AG10803 (cell line): ENCODE data around the gene GPD1.
A peak's percentile ranks its signal among the peaks of the same experiment; 100 is the strongest.

Source experiments
- DNase-seq: peaks from one replicate; pipeline ENCODE4 v3.0.0; 2010; ENCODE audit warnings: low read depth
- H3K4me3 ChIP-seq: 2 replicates; pipeline ENCODE4 v1.5.1; 2011; ENCODE audit warnings: mild to moderate bottlenecking, low read length, control low read depth
- TF ChIP-seq, protein P1 (sequence below): conservative IDR thresholded peaks from 2 replicates; pipeline ENCODE4 v1.5.1; 2011; ENCODE audit warnings: mild to moderate bottlenecking, low read length, control low read depth, inconsistent platforms

Gene GPD1

DNA sequence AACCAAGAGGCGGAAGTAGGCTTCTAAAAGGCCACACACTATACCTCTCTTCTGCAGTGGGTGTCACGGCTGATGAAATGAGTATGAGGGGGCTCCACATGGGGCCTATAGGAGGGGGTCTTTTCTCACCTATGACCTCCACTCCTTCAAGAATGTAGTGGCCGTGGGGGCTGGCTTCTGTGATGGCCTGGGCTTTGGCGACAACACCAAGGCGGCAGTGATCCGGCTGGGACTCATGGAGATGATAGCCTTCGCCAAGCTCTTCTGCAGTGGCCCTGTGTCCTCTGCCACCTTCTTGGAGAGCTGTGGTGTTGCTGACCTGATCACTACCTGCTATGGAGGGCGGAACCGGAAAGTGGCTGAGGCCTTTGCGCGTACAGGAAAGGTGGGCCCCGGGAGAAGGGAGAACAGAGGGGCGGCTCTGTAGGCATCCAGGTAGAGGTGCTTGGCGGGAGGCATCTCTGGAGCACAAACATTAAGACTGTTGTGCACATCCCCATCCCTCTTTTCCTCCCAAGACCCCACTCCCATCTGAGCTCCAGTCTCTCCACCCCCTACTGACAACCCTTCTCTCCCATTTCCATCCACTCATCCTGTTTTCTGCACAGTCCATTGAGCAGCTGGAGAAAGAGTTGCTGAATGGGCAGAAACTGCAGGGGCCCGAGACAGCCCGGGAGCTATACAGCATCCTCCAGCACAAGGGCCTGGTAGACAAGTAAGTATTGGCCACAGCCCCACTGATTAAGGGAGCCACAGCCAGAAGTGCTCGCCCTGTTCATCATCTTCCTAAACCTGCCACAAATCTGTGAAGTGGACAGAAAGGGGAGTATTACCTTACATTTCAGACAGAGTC is 3.8 kb downstream of the GPD1 start:
- DNase-seq = no peak
- TF ChIP-seq, protein P1, sequence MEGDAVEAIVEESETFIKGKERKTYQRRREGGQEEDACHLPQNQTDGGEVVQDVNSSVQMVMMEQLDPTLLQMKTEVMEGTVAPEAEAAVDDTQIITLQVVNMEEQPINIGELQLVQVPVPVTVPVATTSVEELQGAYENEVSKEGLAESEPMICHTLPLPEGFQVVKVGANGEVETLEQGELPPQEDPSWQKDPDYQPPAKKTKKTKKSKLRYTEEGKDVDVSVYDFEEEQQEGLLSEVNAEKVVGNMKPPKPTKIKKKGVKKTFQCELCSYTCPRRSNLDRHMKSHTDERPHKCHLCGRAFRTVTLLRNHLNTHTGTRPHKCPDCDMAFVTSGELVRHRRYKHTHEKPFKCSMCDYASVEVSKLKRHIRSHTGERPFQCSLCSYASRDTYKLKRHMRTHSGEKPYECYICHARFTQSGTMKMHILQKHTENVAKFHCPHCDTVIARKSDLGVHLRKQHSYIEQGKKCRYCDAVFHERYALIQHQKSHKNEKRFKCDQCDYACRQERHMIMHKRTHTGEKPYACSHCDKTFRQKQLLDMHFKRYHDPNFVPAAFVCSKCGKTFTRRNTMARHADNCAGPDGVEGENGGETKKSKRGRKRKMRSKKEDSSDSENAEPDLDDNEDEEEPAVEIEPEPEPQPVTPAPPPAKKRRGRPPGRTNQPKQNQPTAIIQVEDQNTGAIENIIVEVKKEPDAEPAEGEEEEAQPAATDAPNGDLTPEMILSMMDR = no peak

DNA sequence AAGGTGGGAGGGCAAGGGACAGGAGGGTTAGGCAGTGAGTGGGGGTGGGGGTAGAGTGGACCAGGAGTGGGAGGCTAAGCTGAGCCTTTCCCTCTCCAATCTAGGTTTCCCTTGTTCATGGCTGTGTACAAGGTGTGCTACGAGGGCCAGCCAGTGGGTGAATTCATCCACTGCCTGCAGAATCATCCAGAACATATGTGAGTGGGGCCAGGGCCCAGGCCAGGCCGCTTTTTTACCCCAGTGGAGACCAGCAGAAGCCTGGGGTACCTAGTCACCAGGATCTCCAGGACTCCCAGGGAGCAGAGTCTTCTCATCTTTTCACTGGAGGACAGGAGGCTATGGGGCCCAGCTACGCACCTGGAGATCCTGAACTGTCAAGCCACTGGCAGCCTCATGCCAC is 5.5 kb downstream of the GPD1 start:
- TF ChIP-seq, protein P1 = no peak
- no peak overlapping the region for H3K4me3 ChIP-seq
- no peak for DNase-seq

More for the DNA sequence above, 3.8 kb downstream of the GPD1 start:
- no peak overlapping the region for H3K4me3 ChIP-seq

DNA sequence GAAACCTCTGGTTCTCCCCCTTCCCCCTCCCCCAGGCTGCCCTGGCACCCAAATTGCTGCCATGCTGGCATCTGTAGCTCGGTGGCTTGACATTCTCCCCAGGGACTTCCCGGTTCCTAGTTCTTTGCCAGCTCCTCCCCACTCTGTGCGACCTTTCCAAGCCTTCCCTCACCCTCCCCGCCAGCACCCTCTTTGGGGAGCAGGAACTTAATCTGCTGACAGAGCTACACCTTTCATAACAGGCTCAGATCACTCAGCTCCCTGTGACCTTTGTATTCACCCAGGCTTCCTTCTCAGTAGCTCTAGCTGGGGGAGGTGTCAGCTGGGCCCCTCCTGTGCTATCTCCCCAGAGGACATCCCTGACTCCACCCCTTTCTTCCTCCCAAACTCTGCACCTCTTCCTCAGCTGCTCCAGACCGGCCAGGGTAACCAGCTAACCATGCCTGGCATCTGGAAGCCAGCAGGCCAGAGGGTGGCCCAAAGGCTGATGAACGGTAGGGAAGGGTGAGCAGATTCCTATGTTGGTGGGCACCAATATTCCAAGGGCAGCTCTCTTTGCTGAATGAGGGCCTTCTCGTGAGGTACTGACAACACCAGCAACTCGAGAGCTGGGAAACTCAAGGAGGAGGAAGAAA is 6.4 kb downstream of the GPD1 start:
- H3K4me3 ChIP-seq = peak overlapping the region; percentile 17; the same call in 1 of the 2 replicates
- DNase-seq = no peak
- TF ChIP-seq, protein P1 = no peak

DNA sequence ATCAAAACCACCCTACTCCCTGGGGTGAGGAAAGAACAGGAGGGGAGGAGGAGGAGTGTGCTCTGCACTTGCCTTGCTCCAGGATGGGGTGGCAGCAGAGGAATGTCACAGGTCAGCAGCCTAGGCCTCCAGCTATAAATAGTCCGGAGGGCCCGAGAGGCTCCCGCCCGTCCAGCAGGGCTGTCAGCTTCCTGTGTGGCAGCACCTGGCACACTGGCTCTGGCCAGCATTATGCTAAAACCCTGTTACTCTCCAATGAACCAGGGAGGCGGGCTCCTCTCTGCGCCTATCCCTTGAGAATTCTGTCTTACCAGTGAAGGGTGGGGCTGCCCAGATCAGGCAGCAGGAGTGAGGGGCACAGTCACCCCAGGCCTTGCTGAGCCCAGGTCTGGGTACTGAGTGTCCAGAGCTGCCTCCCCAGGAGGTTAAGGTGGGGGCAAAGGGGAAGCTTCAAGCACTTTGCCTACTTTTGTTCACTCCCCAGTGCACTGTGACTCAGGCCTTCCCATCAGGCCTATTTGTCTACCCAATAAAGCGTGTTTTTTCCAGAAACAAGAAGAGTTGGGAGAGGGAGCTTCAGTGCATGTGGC is 7.0 kb downstream of the GPD1 start:
- H3K4me3 ChIP-seq = peak overlapping the region; percentile 17; the same call in 1 of the 2 replicates
- peak; percentile 47 for DNase-seq
- TF ChIP-seq, protein P1 = no peak

DNA sequence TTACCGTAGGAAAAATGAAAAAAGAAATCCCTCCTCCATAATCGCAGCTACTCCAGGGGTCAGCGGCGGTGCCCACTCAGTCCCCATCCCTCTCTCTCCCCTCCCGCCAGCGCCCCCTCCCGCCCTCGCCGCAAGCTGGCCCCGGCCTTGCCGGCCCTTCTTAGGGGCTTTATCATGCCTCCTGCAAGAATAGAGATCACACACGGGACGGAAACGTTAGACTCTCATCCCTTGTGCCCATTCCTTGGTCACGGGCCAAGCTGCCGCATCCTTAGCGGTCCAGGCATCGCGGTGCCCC is 7.5 kb downstream of the GPD1 start:
- H3K4me3 ChIP-seq = peak overlapping the region; percentile 44
- TF ChIP-seq, protein P1 = no peak
- no peak for DNase-seq

DNA sequence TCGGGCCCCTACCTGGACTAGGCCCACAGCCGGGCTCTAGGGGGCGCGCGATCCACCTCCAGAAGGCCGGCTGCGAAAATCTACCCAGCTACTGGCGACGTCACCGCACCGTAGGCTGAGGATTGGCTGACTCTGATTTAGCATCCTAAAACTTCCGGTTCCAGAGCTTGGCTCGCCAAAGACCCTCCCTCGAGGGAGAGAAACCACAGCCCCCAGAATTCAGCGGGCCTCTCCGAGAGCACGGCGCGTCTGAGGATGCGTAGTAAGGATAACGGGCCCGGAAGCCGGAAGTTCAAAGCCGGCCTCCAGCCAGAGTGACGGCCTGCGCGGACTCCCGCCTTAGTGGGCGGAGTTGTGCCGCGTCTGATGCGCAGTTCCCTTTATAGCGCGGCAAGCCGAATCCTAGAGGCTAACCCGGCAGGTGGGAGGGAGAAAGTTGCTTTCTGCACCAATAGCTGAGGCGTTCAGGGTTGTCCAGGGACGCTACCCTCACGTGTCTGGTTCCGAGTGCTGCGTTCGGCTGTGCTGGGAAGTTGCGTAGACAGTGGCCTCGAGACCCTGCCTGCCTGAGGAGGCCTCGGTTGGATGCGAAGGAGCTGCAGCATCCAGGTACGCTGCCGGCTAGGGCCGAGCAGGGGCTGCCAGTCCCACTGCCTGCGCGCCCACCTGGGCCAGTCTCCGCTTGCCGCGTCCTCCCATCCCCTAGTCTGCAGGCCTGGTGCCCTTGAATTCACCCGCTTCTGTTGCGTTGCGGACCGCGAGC is 8.1 kb downstream of the GPD1 start, which contains the start of gene COX14:
COX14 (plus strand) TSS at position 544 of the 763 bp plus-strand sequence. CDS start 7,808 bp downstream, outside the sequence.
- H3K4me3 ChIP-seq = peak within 1 kb of the TSS; percentile 100
- TF ChIP-seq, protein P1 = peak; percentile 74
- peak; percentile 99 for DNase-seq
